T-helper 2 cell treated with Interferon-gamma antibody and Interleukin-4, amounts not matched to agents 100 ng/mL and 5 ng/mL, for 36 hours (primary cell): Measurements from ENCODE around the gene NSL1. TPM values are rescaled to one million over a fixed set of nuclear protein-coding genes. Genes with fewer than 3 reads are reported as not detected.

ENCODE experiments used
- intact Hi-C: fragments of 100-400 bp; cut with micrococcal nuclease; formaldehyde crosslinking; loops from one replicate; pipeline ENCODE4 v1.15.1; 2023
- total RNA-seq: library from RNA; stranded (reverse); gene quantifications from 2 replicates; pipeline ENCODE4 v1.2.3, GENCODE V29; 2022

Gene NSL1
- total RNA-seq, 1 donor from 2014 or later: 40.8 TPM

- intact Hi-C loops: no loop called here
These were observed 102.3 kb downstream of the NSL1 start for GRCh38 chr1:212689196-212689725.

GRCh38 chr1:212688341-212689047 lies 103.1 kb downstream of the NSL1 start:
- intact Hi-C loops: no loop called here

- intact Hi-C loops: no loop called here
These were observed 103.8 kb downstream of the NSL1 start for GRCh38 chr1:212687811-212688210.

- intact Hi-C loops: no loop called here
These were observed 105.0 kb downstream of the NSL1 start for GRCh38 chr1:212686591-212686990.

- intact Hi-C loops: no loop called here
These were observed 105.5 kb downstream of the NSL1 start for GRCh38 chr1:212686069-212686468.

- intact Hi-C loops: no loop called here
These were observed 106.1 kb downstream of the NSL1 start for GRCh38 chr1:212685429-212685828.

- intact Hi-C loops: no loop called here
These were observed 107.0 kb downstream of the NSL1 start for GRCh38 chr1:212684521-212685090.

GRCh38 chr1:212684076-212684475 lies 107.5 kb downstream of the NSL1 start:
- intact Hi-C loops: no loop called here

GRCh38 chr1:212683357-212683722 lies 108.2 kb downstream of the NSL1 start:
- intact Hi-C loops: no loop called here

- intact Hi-C loops: no loop called here
These were observed 110.7 kb downstream of the NSL1 start for GRCh38 chr1:212680680-212681389.

GRCh38 chr1:212678456-212679410 lies 112.8 kb downstream of the NSL1 start:
- intact Hi-C loops: no loop called here

GRCh38 chr1:212677573-212677972 lies 114.0 kb downstream of the NSL1 start:
- intact Hi-C loops: no loop called here

- intact Hi-C loops: no loop called here
These were observed 114.4 kb downstream of the NSL1 start for GRCh38 chr1:212677136-212677535.

Other genes with a start within 250 kb of the NSL1 start
- 8.1 and 9.5 TPM in 2 replicates for gene ATF3, start 183.0 kb downstream of the NSL1 start, total RNA-seq
- 35.3 and 37.3 TPM in 2 replicates for gene BATF3, start 91.9 kb downstream of the NSL1 start, total RNA-seq
- gene TATDN3, start 117 bp upstream of the NSL1 start, total RNA-seq: 14.4 and 17.3 TPM in 2 replicates
- gene SPATA45, start 55.9 kb upstream of the NSL1 start, total RNA-seq: not detected in 2 replicates
- 14.6 and 17.6 TPM in 2 replicates for gene FLVCR1, start 66.5 kb upstream of the NSL1 start, total RNA-seq
- 0.32 and 0.61 TPM in 2 replicates for gene VASH2, start 158.8 kb upstream of the NSL1 start, total RNA-seq
- gene ANGEL2, start 224.1 kb upstream of the NSL1 start, total RNA-seq: 44.3 and 49.1 TPM in 2 replicates